HG03558 (cell line): Measurements from ENCODE around the gene URGCP.
"Not testable (repeated sequence)": the region's sequence is repeated elsewhere in the genome, so short reads cannot be mapped to it uniquely, and the experiment has no call there.

ENCODE experiments used
- ATAC-seq: cut with Tn5 transposase; IDR thresholded peaks from one replicate; pipeline ENCODE4 v1.9.1; 2021; ENCODE audit warnings: moderate number of reproducible peaks; ENCODE audit not compliant: unreplicated experiment; ENCODE audit errors: extremely low read depth

URGCP gene

DNA sequence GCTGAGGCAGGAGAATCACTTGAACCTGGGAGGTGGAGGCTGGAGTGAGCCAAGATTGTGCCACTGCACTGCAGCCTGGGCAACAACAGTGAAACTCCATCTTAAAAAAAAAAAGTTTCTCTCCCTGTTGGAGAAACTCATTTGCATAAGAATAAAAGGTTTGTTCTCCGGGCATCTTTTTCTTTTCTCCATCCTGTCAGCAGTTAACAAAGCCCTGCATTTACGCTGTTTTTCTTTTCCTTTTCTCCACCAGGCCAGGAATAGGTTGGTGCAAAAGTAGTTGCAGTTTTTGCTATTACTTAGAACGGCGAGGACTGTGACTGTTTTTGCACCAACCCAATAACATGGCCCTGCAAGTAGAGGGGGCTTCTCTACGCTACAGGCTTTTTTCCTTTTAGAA lies 9.5 kb upstream of the URGCP start:
- ATAC-seq: no peak

DNA sequence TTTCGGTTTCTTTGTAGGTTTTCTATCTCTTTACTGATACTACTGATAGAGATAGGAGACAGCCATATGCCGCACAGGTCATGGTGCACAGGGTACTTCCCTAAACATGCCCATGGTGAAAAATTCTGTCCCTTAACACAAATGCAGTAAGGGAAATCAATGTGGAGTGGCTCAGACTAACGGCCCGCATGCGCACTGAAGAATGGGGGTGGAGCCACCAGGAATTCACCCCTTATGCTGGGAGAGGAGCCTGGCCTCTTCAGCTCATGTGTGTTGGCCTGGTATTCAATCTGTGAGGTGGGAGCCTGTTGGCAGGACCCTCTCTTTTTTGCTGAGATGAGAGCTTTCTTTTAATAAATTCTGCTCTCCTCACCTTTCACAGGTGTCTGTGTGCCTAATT lies 8.4 kb upstream of the URGCP start:
- ATAC-seq: no peak

- peak; percentile 25 for ATAC-seq
Observed at GRCh38 chr7:43905956-43906330, 453 bp downstream of the URGCP start.

DNA sequence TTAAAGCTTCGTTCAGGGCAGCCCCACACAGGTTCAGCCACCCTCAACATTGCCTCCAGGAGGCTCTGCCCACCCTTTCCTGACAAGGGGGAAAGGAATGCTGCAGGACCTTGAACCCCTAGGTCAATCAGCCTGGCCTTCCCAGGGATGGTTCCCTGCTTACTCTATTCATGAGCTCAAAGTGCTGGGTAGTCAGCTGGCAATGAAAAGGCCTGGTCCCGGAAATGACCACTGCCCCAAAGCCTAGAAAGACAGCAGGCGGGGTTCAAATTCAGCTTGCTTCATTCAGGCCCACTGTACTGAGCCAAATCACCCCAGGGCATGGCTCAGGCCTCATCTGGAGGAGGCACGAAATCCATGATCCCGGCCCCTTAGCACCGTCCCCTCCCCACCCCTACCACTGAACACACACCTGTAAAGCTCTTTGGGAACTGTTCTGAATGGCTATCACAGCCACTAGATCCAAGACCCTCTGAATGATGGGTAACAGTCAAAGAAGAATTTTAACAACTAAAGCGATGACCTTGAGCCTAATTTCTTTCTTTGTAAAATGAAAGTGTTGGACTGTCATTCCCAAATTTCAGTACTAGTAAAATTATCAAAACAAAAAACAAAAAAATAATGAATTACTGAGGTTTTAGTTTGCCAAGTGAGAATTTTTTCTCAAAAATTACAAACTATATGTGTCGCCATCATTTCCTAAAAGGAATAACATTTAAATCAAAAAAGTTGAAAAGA lies 1.0 kb downstream of the URGCP start:
- ATAC-seq: no peak

DNA sequence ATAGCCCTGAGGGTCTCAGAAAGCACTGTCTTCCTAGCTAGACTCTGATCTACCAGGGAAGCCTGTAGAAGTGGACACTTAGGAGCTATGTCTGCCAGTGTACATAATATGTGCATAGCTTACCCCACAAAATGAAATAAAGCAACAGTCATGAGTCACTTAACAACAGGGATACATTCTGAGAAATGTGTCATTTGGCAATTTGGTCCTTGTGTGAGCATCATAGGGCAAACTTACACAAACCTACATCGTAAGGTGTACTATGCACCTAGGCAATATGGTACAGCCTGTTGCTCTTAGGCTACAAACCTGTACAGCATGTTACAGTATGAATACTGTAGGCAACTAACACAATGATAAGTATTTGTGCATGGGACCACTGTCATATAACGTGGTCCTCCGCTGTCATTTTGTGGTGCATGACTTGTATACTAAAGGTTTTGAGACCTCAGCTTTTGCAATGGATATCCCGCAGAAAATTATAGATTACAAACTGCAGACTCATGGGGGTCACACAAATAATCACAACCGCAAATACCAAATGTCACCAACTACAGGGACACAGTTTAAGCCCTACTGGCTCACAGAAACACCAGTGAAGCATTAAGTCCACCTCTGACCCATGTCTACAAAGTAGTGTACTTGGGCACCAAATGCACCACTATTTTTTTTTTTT lies 1.7 kb downstream of the URGCP start:
- ATAC-seq: no peak

DNA sequence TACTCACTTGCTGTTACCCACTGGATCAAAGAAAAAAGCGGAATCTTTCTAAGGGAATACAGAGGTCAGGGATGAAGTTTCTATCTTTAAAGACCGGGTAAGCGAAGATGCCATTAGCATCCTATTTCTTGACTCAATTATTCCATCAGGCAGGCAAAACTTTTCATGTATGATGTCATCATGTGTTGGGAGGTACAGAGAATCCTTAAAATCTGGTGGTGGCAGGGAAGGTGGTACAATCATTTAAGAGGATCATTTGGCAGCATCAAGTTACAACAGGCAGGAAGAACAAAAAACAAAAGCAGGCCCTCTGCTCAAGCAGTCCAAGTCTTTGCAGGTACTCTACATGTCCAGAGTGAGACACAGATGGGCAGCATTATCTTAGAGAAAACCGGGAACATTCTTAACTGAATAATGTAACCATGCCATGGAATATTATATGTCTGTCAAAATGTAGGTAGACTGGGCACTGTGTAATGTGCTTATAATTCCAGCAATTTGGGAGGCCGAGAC lies 3.8 kb downstream of the URGCP start:
- ATAC-seq: no peak

GRCh38 chr7:43898571-43898970 lies 7.8 kb downstream of the URGCP start:
- ATAC-seq: not testable (repeated sequence)

GRCh38 chr7:43895847-43896415 lies 10.5 kb downstream of the URGCP start:
- no peak for ATAC-seq

DNA sequence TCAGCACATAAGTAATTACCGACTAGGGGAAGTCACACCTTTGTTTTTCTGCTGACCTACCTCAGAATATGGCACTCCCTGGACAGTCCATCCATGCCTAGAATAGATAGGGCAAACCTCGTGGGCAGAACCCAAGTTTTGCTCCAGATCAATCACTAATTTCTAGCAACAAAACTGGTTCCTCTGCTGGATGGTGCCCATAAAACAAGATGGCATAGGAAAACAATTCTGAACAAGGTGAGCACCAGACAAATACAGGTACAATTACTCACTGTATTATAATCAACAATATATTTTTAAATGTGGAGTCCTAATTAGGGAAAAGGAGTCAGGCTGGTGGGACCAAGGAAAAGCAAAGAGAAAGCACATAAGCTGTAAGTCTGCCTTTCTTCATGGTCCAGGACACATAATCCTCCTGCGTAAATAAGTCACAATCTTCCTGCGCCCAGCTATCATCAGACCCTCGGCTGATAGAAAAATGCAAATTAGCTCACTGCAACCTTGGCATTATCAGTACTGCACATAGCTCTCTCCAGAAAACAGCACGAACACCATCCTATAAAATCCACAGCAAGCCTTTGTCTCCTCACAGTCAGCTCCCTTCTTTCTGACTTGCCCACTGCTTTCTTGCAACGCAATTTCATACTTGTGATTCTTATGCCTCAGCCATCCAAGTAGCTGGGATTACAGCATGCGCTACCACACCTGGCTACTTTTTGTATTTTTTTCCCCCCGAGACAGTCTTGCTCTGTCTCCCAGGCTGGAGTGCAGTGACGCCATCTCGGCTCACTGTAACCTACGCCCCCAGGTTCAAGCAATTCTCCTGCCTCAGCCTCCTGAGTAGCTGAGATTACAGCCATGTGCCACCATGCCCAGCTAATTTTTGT lies 15.1 kb downstream of the URGCP start:
- ATAC-seq: no peak

GRCh38 chr7:43890468-43890867 lies 15.9 kb downstream of the URGCP start:
- ATAC-seq: no peak

GRCh38 chr7:43888993-43889945 lies 17.1 kb downstream of the URGCP start:
- ATAC-seq: no peak

DNA sequence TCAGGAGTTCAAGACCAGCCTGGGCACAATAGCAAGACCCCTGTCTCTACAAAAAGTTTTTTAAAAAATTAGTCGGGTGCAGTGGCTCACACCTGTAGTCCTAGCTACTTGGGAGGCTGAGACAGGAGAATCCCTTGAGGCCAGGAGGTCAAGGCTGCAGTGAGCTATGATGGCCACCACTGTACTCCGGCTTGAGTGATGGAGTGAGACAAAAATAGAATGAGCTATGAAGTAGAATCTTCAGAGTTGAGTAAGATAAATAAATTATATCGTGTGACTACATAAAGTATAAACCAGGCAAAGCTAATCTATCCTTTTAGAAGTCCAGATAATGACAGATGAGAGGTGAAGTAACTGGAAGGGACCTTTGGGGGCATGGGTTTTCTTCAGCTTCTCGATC lies 21.8 kb downstream of the URGCP start:
- ATAC-seq: no peak

DNA sequence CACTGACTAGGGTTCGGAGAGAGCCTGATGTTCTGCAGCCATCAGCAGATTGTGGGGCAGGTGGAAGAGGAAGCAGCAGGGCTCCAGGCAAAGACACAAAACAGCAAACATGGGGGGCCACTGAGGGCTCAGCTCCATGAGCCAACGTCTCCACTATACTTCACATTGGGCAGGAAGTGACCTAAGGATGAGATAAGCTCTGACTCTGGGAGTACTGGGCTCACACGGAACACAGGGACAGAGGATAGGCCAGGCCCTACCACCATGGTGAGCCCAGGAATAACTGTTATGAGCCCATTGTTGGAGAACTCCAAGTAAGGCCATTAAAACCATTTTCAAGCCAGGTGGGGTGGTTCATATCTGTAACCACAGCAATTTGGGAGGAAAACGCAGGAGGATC lies 22.2 kb downstream of the URGCP start:
- no peak for ATAC-seq

DNA sequence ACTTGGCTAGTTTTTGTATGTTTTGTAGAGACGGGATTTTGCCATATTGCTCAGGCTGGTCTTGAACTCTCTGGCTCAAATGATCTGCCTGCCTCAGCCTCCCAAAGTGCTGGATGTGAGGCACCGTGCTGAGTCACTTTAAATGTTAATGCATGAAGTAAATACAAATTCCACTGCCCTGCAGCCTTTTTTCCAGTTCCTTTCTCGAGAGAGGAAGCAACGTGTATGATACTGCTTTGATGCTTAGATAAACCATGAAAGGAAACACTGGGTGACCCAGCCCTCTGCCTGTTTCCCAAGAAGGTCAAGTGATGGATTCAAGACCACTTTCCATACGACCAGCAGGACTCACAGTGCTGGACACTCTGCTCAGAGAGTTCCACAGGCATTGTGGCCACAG lies 25.8 kb downstream of the URGCP start:
- no peak for ATAC-seq

DNA sequence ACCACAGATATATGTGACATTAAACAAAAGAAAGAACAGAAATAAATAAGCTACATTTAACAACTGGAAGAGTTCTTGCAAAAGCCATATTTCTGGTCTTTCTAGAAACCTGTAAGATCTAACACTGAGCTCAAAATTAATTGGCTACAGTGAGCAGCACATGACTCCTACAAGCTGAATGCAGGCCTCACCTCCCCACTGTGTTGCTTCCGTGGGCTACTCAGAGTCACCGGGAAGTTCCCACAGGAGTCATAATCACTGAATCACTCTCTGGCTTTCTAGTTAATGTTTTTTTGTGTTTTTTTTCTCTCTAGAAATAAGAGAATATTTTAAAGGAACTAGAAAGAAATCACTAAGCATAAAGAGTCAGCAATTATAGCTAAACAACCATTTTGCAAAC lies 26.9 kb downstream of the URGCP start:
- no peak for ATAC-seq

DNA sequence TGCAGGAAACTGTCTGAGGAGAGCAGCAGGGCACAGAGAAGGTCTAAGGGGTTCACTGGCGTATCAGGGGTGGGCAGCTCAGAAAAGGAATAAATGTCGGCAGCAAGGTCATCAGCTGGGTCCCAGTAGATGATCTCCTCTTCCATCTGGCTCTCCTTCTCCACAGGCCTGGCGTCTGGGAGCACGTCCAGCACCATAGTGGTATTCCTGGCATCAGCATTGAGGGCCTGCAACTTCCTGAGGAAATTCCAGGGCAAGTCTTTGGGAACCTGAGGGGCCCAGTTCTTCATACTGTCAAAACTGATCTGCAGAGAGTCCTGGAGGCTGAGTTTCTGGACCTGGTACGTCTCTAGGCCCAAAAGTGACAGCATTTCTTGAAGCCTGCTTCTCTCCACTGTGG lies 27.5 kb downstream of the URGCP start:
- no peak for ATAC-seq

DNA sequence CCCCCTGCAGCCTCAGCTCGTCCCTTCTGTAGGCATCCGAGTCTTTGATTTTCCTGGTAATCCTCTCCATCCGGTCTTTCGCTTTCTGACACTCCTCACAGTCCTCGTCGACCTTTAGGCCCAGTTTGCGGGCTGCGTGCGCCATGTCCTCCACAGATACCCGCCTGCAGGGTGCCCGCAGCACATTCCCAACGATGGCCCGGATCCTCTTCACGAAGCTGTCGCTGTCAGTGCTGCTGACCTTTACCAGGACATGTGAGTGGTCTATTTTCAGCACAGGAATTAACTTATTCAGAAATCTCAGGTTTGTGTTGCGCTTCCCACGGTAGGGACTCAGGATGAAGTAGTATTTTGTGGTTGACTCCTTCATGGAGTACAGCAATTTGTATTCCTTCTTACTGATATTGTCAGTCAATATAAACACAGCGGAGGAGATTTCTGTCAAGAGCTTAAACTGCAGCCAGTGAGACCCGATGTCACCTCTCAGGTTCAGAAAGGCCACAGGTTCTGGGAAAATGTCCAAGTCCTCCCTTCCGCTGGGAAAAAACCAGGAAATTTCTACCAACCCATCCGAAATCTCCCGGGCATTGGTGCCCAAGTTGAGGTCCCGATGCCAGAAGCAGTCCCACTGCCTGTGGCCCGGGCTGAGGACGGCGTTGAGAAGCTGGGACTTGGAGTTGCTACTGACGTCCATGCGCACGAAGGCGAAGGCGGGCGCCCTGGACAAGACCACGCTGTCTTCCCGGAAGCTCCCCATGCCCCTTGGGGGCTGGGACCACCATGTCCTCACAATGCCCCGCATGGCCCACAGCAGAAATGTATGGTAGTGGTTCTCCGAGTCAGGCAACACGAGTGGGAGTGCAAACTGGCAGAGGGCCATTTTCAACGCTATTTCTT lies 28.2 kb downstream of the URGCP start:
- ATAC-seq: no peak

DNA sequence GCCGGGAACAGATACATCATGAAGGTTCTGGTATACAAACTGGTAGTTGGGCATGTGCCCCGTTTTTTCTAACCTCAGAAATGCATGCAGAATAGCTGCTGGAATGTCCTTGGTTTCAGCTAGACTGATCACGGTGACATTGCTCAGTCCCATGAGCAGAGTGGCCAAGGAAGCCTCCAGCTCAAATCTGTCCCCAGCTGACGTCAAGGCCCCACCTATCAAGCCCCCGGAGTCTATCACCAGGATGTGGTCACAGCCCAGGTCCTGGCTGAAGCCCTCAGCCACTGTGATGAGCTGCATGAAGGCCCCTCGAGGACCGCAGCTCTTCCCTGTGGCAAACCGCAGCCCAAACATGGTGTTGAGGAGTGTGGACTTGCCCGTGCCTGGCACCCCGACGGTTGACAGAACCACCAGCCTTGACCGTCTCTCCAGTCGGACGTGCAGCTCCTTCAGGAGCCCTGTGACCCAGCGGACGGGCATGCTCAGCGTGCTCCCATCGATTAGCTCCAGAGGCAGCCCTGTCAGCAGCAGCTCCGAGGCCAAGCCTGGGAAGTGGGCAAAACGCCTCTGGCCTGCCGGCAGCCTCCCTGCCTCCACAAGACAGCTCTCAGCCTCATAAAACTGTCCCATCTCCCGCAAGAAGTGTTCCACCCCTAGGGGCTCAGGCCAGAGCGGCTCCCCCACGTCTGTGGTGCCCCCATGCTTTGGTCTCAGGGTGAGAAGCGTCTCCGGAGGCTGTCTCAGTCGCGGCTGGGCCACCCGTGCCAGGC lies 29.2 kb downstream of the URGCP start:
- no peak for ATAC-seq
